Tibial nerve (tissue), 4 donors: ENCODE measurements around the gene SPATA32.

ENCODE experiments used
- EP300 ChIP-seq, 2 donors: sonication (generic); formaldehyde crosslinking; IDR thresholded peaks; one replicate each; pipeline ENCODE4 v1.6.1; 2017; ENCODE audit warnings: antibody characterized with exemption in 2 of 2, mild to moderate bottlenecking in 1 of 2
- POLR2A ChIP-seq, 2 donors: fragments of 450-650 bp; IDR thresholded peaks; one replicate each; pipeline ENCODE4 v1.6.1; 2017; ENCODE audit warnings: antibody characterized with exemption in 2 of 2, mild to moderate bottlenecking in 2 of 2, moderate library complexity in 2 of 2
- TF ChIP-seq, protein P1 (sequence below), 5 experiments: fragments of 200-600 bp in 3 of 5; fragments of 450-650 bp in 2 of 5; sonication (generic) in 3 of 5; IDR thresholded peaks; one replicate each; pipeline ENCODE4 v1.5.1; 2016 to 2019; ENCODE audit warnings: antibody characterized with exemption in 5 of 5, mild to moderate bottlenecking in 3 of 5, moderate library complexity in 2 of 5

DNA sequence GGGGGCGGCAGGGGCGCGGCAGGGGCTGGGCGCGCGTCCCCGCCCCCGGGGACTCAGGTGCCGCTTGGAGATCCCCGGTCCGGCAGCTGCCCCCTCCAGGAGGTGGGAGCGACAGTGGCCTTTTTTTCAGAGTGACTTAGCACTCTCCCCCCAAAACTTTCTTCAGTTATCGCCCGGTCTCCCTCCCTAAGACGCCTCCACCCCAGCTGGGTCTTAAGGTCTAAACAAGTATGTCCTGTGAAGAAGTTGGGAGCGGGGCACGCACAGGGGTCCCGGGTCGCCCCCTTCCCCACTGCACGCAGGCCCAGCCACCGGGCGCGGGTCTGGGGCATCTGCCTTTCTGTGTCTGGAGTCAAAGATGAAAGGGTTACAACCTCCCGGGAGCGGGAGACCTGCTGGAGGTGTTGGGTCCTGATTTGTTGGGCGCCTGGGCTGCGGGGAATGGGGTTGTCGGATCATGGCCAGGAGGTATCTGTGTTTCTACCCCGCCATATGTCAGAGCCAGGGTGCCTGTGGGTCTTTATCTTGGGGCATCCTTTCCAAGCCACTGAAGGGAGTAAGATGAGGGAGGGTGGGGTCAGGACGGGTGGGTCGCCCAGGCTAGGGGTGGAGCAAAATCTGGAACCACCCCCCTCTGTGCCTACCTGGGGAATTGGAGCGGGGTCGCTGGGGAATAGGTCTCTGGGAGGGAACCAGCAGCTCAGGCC, 39.5 kb downstream of the SPATA32 start:
- TF ChIP-seq, protein P1, sequence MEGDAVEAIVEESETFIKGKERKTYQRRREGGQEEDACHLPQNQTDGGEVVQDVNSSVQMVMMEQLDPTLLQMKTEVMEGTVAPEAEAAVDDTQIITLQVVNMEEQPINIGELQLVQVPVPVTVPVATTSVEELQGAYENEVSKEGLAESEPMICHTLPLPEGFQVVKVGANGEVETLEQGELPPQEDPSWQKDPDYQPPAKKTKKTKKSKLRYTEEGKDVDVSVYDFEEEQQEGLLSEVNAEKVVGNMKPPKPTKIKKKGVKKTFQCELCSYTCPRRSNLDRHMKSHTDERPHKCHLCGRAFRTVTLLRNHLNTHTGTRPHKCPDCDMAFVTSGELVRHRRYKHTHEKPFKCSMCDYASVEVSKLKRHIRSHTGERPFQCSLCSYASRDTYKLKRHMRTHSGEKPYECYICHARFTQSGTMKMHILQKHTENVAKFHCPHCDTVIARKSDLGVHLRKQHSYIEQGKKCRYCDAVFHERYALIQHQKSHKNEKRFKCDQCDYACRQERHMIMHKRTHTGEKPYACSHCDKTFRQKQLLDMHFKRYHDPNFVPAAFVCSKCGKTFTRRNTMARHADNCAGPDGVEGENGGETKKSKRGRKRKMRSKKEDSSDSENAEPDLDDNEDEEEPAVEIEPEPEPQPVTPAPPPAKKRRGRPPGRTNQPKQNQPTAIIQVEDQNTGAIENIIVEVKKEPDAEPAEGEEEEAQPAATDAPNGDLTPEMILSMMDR (IDR thresholded peaks at IDR 0.05): no peak
- TF ChIP-seq POLR2A (IDR thresholded peaks at IDR 0.05): no peak
- TF ChIP-seq EP300 (IDR thresholded peaks at IDR 0.05): no peak
